OCI-LY7 (cell line): Measurements from ENCODE around the gene KRTAP5-3. TPM values are rescaled to one million over a fixed set of nuclear protein-coding genes. Genes with fewer than 3 reads are reported as not detected.
"Not testable (repeated sequence)": the region's sequence is repeated elsewhere in the genome, so short reads cannot be mapped to it uniquely, and the experiment has no call there.

Experiments
- BruUV-seq: library from RNA; stranded (reverse); fragments of 400-500 nt; replicated peaks from 2 replicates; lab custom pipeline; 2021; lab: Mats Ljungman, UMichigan
- CTCF ChIA-PET: fragments of 300-600 bp; sonication (Branson Sonifier 250); formaldehyde crosslinking; loops from one replicate; lab custom pipeline; 2022; ENCODE audit warnings: antibody characterized with exemption; ENCODE audit not compliant: unreplicated experiment; lab: Charles Lee
- POLR2A ChIA-PET: fragments of 300-600 bp; sonication (Branson Sonifier 250); formaldehyde crosslinking; loops from one replicate; lab custom pipeline; 2022; ENCODE audit warnings: antibody characterized with exemption; lab: Charles Lee
- DNase-seq: peaks from one replicate; pipeline ENCODE4 v3.0.0-alpha.2; 2015; ENCODE audit warnings: low spot score
- H2AFZ ChIP-seq: fragments of 200-600 bp; sonication (generic), shearing (Covaris generic); 2 replicates; pipeline ENCODE4 v1.6.1; 2014; ENCODE audit warnings: mild to moderate bottlenecking, antibody characterized with exemption, low read length, moderate library complexity
- H3K27ac ChIP-seq: fragments of 200-600 bp; sonication (generic); 2 replicates; pipeline ENCODE4 v1.5.1; 2014; ENCODE audit warnings: mixed run types, low read depth, mild to moderate bottlenecking, moderate library complexity, low read length, inconsistent platforms; ENCODE audit not compliant: poor library complexity, severe bottlenecking
- H3K36me3 ChIP-seq: fragments of 200-600 bp; sonication (generic); 2 replicates; pipeline ENCODE4 v1.6.1; 2014; ENCODE audit warnings: mild to moderate bottlenecking, antibody characterized with exemption, low read length, moderate library complexity, mixed read lengths; ENCODE audit not compliant: insufficient read depth
- H3K4me1 ChIP-seq: fragments of 200-600 bp; sonication (generic); 2 replicates; pipeline ENCODE4 v1.5.1; 2014; ENCODE audit warnings: mild to moderate bottlenecking, low read length; ENCODE audit not compliant: insufficient read depth, poor library complexity, severe bottlenecking
- H3K4me2 ChIP-seq: fragments of 200-600 bp; sonication (generic); 2 replicates; pipeline ENCODE4 v1.6.1; 2014; ENCODE audit warnings: mild to moderate bottlenecking, low read length
- H3K4me3 ChIP-seq: fragments of 200-600 bp; sonication (generic); 2 replicates; pipeline ENCODE4 v1.5.1; 2014; ENCODE audit warnings: mild to moderate bottlenecking, low read depth, low read length; ENCODE audit not compliant: poor library complexity, severe bottlenecking
- H3K79me2 ChIP-seq: fragments of 200-600 bp; sonication (generic); 2 replicates; pipeline ENCODE4 v1.6.1; 2016; ENCODE audit warnings: low read depth, mild to moderate bottlenecking, low read length, moderate library complexity, mixed read lengths; ENCODE audit not compliant: insufficient read depth
- H3K9me2 ChIP-seq: fragments of 200-600 bp; sonication (generic); 2 replicates; pipeline ENCODE4 v1.6.1; 2016; ENCODE audit warnings: mild to moderate bottlenecking, low read length, mixed read lengths; ENCODE audit not compliant: insufficient read depth
- H3K9me3 ChIP-seq: fragments of 200-600 bp; sonication (generic); 2 replicates; pipeline ENCODE4 v1.6.1; 2014; ENCODE audit warnings: mild to moderate bottlenecking, mixed run types, low read length, mixed read lengths
- H4K20me1 ChIP-seq: fragments of 200-600 bp; sonication (generic); 2 replicates; pipeline ENCODE4 v1.6.1; 2014; ENCODE audit warnings: mild to moderate bottlenecking, antibody characterized with exemption, low read length, moderate library complexity, mixed read lengths; ENCODE audit not compliant: insufficient read depth
- CTCF ChIP-seq: fragments of 200-600 bp; sonication (generic); conservative IDR thresholded peaks from 2 replicates; pipeline ENCODE4 v1.5.1; 2014; ENCODE audit warnings: mild to moderate bottlenecking, antibody characterized with exemption, low read length, moderate library complexity, mixed read lengths
- EZH2phosphoT487 ChIP-seq: fragments of 200-600 bp; sonication (generic); IDR thresholded peaks from 2 replicates; pipeline ENCODE4 v1.6.1; 2018; ENCODE audit warnings: low read depth, borderline replicate concordance, mild to moderate bottlenecking, mixed run types, antibody characterized with exemption, low read length, moderate library complexity, mixed read lengths
- intact Hi-C: fragments of 100-400 bp; cut with micrococcal nuclease; formaldehyde crosslinking; loops from one replicate; pipeline ENCODE4 v1.10.0; 2022; ENCODE audit not compliant: unreplicated experiment
- total RNA-seq, 2 experiments: library from RNA; depleted of rRNA in 1 of 2; stranded (reverse); fragments of >200 nt in 1 of 2; shearing (Covaris generic) in 1 of 2; gene quantifications; 2 replicates each; pipeline ENCODE4 v1.2.3, GENCODE V29; 2014 to 2022

KRTAP5-3 gene
- total RNA-seq, 2 experiments from 2014 or later = not detected

GRCh38 chr11:1581976-1582375 lies 26.3 kb downstream of the KRTAP5-3 start:
- ChIA-PET CTCF (no interaction called here), POLR2A (no interaction called here)
- intact Hi-C loops = no loop called here
- no peaks in the 10 kb centered on the region for H3K9me2 ChIP-seq
- no peak for DNase-seq
- no peak overlapping the region for H3K27ac ChIP-seq
- H3K4me2 ChIP-seq = no peak overlapping the region
- no peaks in the 10 kb centered on the region for H3K79me2 ChIP-seq
- no peak overlapping the region for H3K4me3 ChIP-seq
- H3K4me1 ChIP-seq = no peaks in the 10 kb centered on the region
- H3K36me3 ChIP-seq = no peaks in the 10 kb centered on the region
- TF ChIP-seq CTCF (no peak), EZH2phosphoT487 (no peak)
- no TSS peak for BruUV-seq
- H3K9me3 ChIP-seq = no peaks in the 10 kb centered on the region
- H4K20me1 ChIP-seq = no peaks in the 10 kb centered on the region
- no peak overlapping the region for H2AFZ ChIP-seq

DNA sequence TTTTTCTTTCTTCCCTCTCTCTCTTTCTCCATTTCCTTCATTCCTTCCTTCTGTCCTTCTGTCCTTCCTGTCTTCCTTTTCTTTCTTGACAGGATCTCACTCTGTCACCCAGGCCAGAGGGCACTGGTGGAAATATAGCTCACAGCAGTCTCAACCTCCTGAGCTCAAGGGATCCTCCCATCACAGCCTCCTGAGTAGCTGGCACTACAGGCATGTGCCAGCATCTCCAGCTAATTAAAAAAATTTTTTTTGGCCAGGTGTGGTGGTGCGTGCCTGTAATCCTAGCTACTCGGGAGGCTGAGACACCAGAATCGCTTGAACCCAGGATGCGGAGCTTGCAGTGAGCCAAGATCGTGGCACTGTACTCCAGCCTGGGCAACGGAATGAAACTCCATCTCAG lies 31.4 kb downstream of the KRTAP5-3 start:
- no peak for TF ChIP-seq EZH2phosphoT487
- TF ChIP-seq CTCF = no peak
- ChIA-PET CTCF (no interaction called here), POLR2A (interaction anchor here (0.7 kb wide), 1 partner anchor 1666 kb away, joined by 3 read pairs; no protein-coding TSS in a partner anchor)
- H3K9me2 ChIP-seq = no peaks in the 10 kb centered on the region
- BruUV-seq = no TSS peak
- H3K9me3 ChIP-seq = no peaks in the 10 kb centered on the region
- H4K20me1 ChIP-seq = no peaks in the 10 kb centered on the region
- H2AFZ ChIP-seq = no peak overlapping the region
- no peak for DNase-seq
- H3K27ac ChIP-seq = no peak overlapping the region
- intact Hi-C loops = loop anchor here (10.0 kb wide), 1 partner anchor 372 kb away; no protein-coding TSS in a partner anchor
- H3K4me3 ChIP-seq = no peak overlapping the region
- no peak overlapping the region for H3K4me2 ChIP-seq
- no peaks in the 10 kb centered on the region for H3K79me2 ChIP-seq
- no peaks in the 10 kb centered on the region for H3K36me3 ChIP-seq
- H3K4me1 ChIP-seq = peaks cover 13% of the 10 kb centered on the region

GRCh38 chr11:1575756-1576155 lies 32.5 kb downstream of the KRTAP5-3 start:
- not testable (repeated sequence) for H3K4me2 ChIP-seq, H3K9me3 ChIP-seq, DNase-seq, H3K36me3 ChIP-seq, H3K4me3 ChIP-seq, BruUV-seq, H4K20me1 ChIP-seq, H3K27ac ChIP-seq, H3K79me2 ChIP-seq, H2AFZ ChIP-seq, H3K9me2 ChIP-seq
- POLR2A ChIA-PET = interaction anchor here (0.7 kb wide), 1 partner anchor 134 kb away, joined by 3 read pairs; no protein-coding TSS in a partner anchor
- intact Hi-C loops = loop anchor here (10.0 kb wide), 1 partner anchor 371 kb away; no protein-coding TSS in a partner anchor
- peaks cover 13% of the 10 kb centered on the region for H3K4me1 ChIP-seq
- CTCF ChIA-PET = interaction anchor here (1.6 kb wide), 1 partner anchor 29 kb away, joined by 5 read pairs; no protein-coding TSS in a partner anchor
